Ascending aorta (tissue), 2 donors: ENCODE data around the gene PCK2. TPM values are rescaled to one million over a fixed set of nuclear protein-coding genes. Genes with fewer than 3 reads are reported as not detected.

Source experiments
- DNase-seq, 2 donors: peaks; one replicate each; pipeline ENCODE4 v3.0.0-alpha.2; 2019; ENCODE audit warnings: low spot score in 2 of 2
- H3K27ac ChIP-seq, 2 donors: fragments of 200-600 bp; sonication (generic); one replicate each; pipeline ENCODE4 v1.5.1; 2016 to 2017; ENCODE audit warnings: mild to moderate bottlenecking in 1 of 2
- H3K27me3 ChIP-seq: fragments of 200-600 bp; sonication (generic); one replicate; pipeline ENCODE4 v1.5.1; 2017
- H3K36me3 ChIP-seq, 2 donors: fragments of 200-600 bp; sonication (generic); one replicate each; pipeline ENCODE4 v1.5.1; 2016
- H3K4me1 ChIP-seq, 2 donors: fragments of 200-600 bp; sonication (generic); one replicate each; pipeline ENCODE4 v1.5.1; 2016 to 2017; ENCODE audit warnings: mild to moderate bottlenecking in 1 of 2
- H3K4me3 ChIP-seq, 2 donors: fragments of 200-600 bp; sonication (generic); one replicate each; pipeline ENCODE4 v1.5.1; 2016 to 2017; ENCODE audit warnings: mild to moderate bottlenecking in 1 of 2
- H3K9me3 ChIP-seq, 2 donors: fragments of 200-600 bp; sonication (generic); one replicate each; pipeline ENCODE4 v1.5.1; 2016
- CTCF ChIP-seq, 3 experiments: fragments of 200-600 bp in 2 of 3; fragments of 450-650 bp in 1 of 3; sonication (generic) in 2 of 3; IDR thresholded peaks; one replicate each; pipeline ENCODE4 v1.5.1; 2016 to 2019; ENCODE audit warnings: antibody characterized with exemption in 3 of 3, mild to moderate bottlenecking in 1 of 3, moderate library complexity in 1 of 3
- intact Hi-C: fragments of 100-400 bp; cut with DNase I; formaldehyde crosslinking; loops from one replicate; pipeline ENCODE4 v1.15.1; 2023
- total RNA-seq: library from RNA; depleted of rRNA; stranded (reverse); fragments of >200 nt; gene quantifications from one replicate; pipeline ENCODE4 v1.1.0, GENCODE V29; 2016

PCK2 gene
- total RNA-seq, 1 donor from 2014 or later = 26.1 TPM

GRCh38 chr14:24059841-24060388, 34.2 kb upstream of the PCK2 start:
- intact Hi-C loops = no loop called here
- Histone ChIP-seq H3K4me1 (no peaks in the 10 kb centered on the region), H3K4me3 (no peak overlapping the region), H3K36me3 (no peaks in the 10 kb centered on the region), H3K27me3 (no peaks in the 10 kb centered on the region), H3K9me3 (no peaks in the 10 kb centered on the region), H3K27ac (no peak overlapping the region)
- TF ChIP-seq CTCF (IDR thresholded peaks at IDR 0.05) = no peak
- DNase-seq = no peak

- no peak for TF ChIP-seq CTCF (IDR thresholded peaks at IDR 0.05)
- Histone ChIP-seq H3K36me3 (no peaks in the 10 kb centered on the region), H3K27ac (no peak overlapping the region), H3K4me3 (no peak overlapping the region), H3K27me3 (no peaks in the 10 kb centered on the region), H3K9me3 (no peaks in the 10 kb centered on the region), H3K4me1 (no peaks in the 10 kb centered on the region)
- DNase-seq = no peak
- intact Hi-C loops = no loop called here
Observed at GRCh38 chr14:24060443-24060842, 33.7 kb upstream of the PCK2 start.

- H3K4me1 ChIP-seq = no peaks in the 10 kb centered on the region
- H3K4me3 ChIP-seq = no peak overlapping the region
- H3K9me3 ChIP-seq = no peaks in the 10 kb centered on the region
- no peak overlapping the region for H3K27ac ChIP-seq
- H3K36me3 ChIP-seq = no peaks in the 10 kb centered on the region
- no peak for TF ChIP-seq CTCF (IDR thresholded peaks at IDR 0.05)
- intact Hi-C loops = no loop called here
- no peaks in the 10 kb centered on the region for H3K27me3 ChIP-seq
- no peak for DNase-seq
Observed at GRCh38 chr14:24060984-24061913, 32.9 kb upstream of the PCK2 start.

- Histone ChIP-seq H3K4me3 (no peak overlapping the region), H3K27ac (no peak overlapping the region), H3K4me1 (no peaks in the 10 kb centered on the region), H3K9me3 (no peaks in the 10 kb centered on the region), H3K27me3 (no peaks in the 10 kb centered on the region), H3K36me3 (no peaks in the 10 kb centered on the region)
- no peak for DNase-seq
- no peak for TF ChIP-seq CTCF (IDR thresholded peaks at IDR 0.05)
- intact Hi-C loops = no loop called here
Observed at GRCh38 chr14:24062216-24062980, 31.7 kb upstream of the PCK2 start.

GRCh38 chr14:24063263-24063836, 30.8 kb upstream of the PCK2 start:
- no peak for TF ChIP-seq CTCF (IDR thresholded peaks at IDR 0.05)
- no peaks in the 10 kb centered on the region for H3K4me1 ChIP-seq
- DNase-seq = no peak
- no peaks in the 10 kb centered on the region for H3K27me3 ChIP-seq
- H3K27ac ChIP-seq = no peak overlapping the region
- intact Hi-C loops = no loop called here
- H3K36me3 ChIP-seq = no peaks in the 10 kb centered on the region
- H3K4me3 ChIP-seq = no peak overlapping the region
- H3K9me3 ChIP-seq = no peaks in the 10 kb centered on the region
